Thyroid gland (tissue), 4 donors: ENCODE results near the gene GCNT4.

Source experiments
- POLR2A ChIP-seq, 2 donors: fragments of 450-650 bp; IDR thresholded peaks; one replicate each; pipeline ENCODE4 v1.6.1; 2017; ENCODE audit warnings: antibody characterized with exemption in 2 of 2, mild to moderate bottlenecking in 2 of 2, moderate library complexity in 1 of 2
- TF ChIP-seq, protein P1 (sequence below), 6 experiments: fragments of 200-600 bp in 3 of 6; fragments of 450-650 bp in 3 of 6; sonication (generic) in 3 of 6; IDR thresholded peaks; one replicate each; pipeline ENCODE4 v1.5.1; 2016 to 2019; ENCODE audit warnings: antibody characterized with exemption in 6 of 6, mild to moderate bottlenecking in 2 of 6, inconsistent platforms in 1 of 6, moderate library complexity in 1 of 6

DNA sequence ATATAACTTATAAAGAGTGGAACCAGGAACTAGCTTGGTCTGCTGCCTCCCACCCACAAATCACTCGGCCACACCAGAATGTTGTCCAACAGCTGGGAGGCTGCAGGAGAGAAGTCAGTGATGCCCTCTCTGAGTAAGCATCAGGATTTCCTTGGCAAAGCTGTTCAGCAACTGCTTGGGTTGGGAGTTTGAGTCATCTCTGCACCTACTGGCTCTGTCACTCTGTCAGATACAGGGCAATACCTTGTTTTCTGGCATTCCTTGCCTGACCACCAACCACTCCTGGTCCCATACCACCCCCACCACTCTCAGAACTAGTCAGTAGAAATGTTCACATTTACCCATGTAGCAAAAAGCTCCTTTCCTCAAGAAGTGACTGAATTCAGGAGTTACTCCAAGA lies 36.8 kb upstream of the GCNT4 start:
- TF ChIP-seq, protein P1, sequence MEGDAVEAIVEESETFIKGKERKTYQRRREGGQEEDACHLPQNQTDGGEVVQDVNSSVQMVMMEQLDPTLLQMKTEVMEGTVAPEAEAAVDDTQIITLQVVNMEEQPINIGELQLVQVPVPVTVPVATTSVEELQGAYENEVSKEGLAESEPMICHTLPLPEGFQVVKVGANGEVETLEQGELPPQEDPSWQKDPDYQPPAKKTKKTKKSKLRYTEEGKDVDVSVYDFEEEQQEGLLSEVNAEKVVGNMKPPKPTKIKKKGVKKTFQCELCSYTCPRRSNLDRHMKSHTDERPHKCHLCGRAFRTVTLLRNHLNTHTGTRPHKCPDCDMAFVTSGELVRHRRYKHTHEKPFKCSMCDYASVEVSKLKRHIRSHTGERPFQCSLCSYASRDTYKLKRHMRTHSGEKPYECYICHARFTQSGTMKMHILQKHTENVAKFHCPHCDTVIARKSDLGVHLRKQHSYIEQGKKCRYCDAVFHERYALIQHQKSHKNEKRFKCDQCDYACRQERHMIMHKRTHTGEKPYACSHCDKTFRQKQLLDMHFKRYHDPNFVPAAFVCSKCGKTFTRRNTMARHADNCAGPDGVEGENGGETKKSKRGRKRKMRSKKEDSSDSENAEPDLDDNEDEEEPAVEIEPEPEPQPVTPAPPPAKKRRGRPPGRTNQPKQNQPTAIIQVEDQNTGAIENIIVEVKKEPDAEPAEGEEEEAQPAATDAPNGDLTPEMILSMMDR (IDR thresholded peaks at IDR 0.05): no peak
- TF ChIP-seq POLR2A (IDR thresholded peaks at IDR 0.05): no peak
